ENCODE results near the gene VAV2.

The VAV2 gene

GRCh38 chr9:133842721-133843227, 149.3 kb downstream of the VAV2 start:
- peaks cover 14% of the 10 kb centered on the region for H3K79me2 ChIP-seq (ENCODE audit: control insufficient read depth, insufficient read depth, low read length, poor library complexity)
- H3K4me1 ChIP-seq (ENCODE audit: control insufficient read depth in 1 of 2, insufficient read depth in 2 of 2, low read length in 2 of 2) = peaks cover 37 to 55% of the 10 kb centered on the region in 2 experiments
- no peak overlapping the region for H4K12ac ChIP-seq (ENCODE audit: low read depth, low read length)
- H3K9ac ChIP-seq (ENCODE audit: low read length) = no peak overlapping the region
- H2BK120ac ChIP-seq (ENCODE audit: insufficient read depth, low read length, poor library complexity) = no peak overlapping the region
- peak overlapping the region; percentile 27 for H3K4ac ChIP-seq (ENCODE audit: low read depth, low read length)
- peaks cover 5% of the 10 kb centered on the region for H3K9me3 ChIP-seq (ENCODE audit: insufficient read depth, low read depth, low read length)
- H3K14ac ChIP-seq (ENCODE audit: low read length) = no peak overlapping the region
- H3K27me3 ChIP-seq (ENCODE audit: insufficient read depth, low read length) = no peaks in the 10 kb centered on the region
- H2BK12ac ChIP-seq (ENCODE audit: low read length) = peak overlapping the region; percentile 16
- no peak overlapping the region for H4K91ac ChIP-seq (ENCODE audit: low read depth, low read length)
- H3K23ac ChIP-seq (ENCODE audit: low read length) = no peak overlapping the region
- no peak overlapping the region for H2AFZ ChIP-seq (ENCODE audit: insufficient read depth, low read length, poor library complexity)
- DNase-seq = no peak
- no CpG with 5 or more reads among the region's 23 CpGs for whole genome bisulfite sequencing (ENCODE audit: extremely low coverage, insufficient coverage, insufficient read length)
- peaks cover 20 to 26% of the 10 kb centered on the region in 2 experiments for H3K36me3 ChIP-seq (ENCODE audit: control insufficient read depth in 1 of 2, insufficient read depth in 2 of 2, low read length in 2 of 2)
- H4K8ac ChIP-seq (ENCODE audit: low read depth, low read length) = no peak overlapping the region
- H3K18ac ChIP-seq (ENCODE audit: low read length) = peak overlapping the region; percentile 48
- H3K79me1 ChIP-seq (ENCODE audit: low read length) = peaks cover 15% of the 10 kb centered on the region
- no peak overlapping the region for H3K4me3 ChIP-seq (ENCODE audit: low read depth, low read length)
- H3K27ac ChIP-seq (ENCODE audit: low read depth, low read length) = no peak overlapping the region
- no peak overlapping the region for H2BK5ac ChIP-seq (ENCODE audit: low read depth, low read length, poor library complexity)
- H3K4me2 ChIP-seq (ENCODE audit: low read length) = no peak overlapping the region
- no peak overlapping the region for H2AK5ac ChIP-seq (ENCODE audit: low read length)

DNA sequence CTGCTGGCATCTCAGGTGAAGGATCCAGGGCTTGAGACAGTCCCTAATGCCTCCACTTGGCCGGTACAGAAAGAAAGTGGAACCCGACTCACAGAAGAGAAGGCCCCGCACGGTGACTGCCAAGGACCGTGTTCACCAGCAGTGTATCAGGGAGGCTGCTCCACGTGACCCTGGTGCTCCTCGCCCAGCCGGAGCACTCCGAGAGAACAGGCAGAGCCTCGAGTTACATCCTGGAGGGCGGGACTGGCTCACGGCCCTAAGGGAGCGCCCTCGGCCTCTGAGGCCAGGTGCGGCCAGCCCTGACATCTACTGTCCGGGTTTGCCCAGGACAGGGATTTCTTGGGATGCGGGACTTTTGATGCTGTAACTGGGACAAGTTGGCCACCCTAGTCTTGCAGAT, 149.9 kb downstream of the VAV2 start:
- H3K79me1 ChIP-seq (ENCODE audit: low read length) = peaks cover 15% of the 10 kb centered on the region
- peaks cover 37 to 55% of the 10 kb centered on the region in 2 experiments for H3K4me1 ChIP-seq (ENCODE audit: control insufficient read depth in 1 of 2, insufficient read depth in 2 of 2, low read length in 2 of 2)
- WGBS (ENCODE audit: extremely low coverage, insufficient coverage, insufficient read length) = no CpG with 5 or more reads among the region's 17 CpGs
- H3K23ac ChIP-seq (ENCODE audit: low read length) = no peak overlapping the region
- no peaks in the 10 kb centered on the region for H3K27me3 ChIP-seq (ENCODE audit: insufficient read depth, low read length)
- no peak overlapping the region for H2AFZ ChIP-seq (ENCODE audit: insufficient read depth, low read length, poor library complexity)
- H3K27ac ChIP-seq (ENCODE audit: low read depth, low read length) = no peak overlapping the region
- no peak overlapping the region for H2BK5ac ChIP-seq (ENCODE audit: low read depth, low read length, poor library complexity)
- H3K4me2 ChIP-seq (ENCODE audit: low read length) = no peak overlapping the region
- H4K8ac ChIP-seq (ENCODE audit: low read depth, low read length) = no peak overlapping the region
- H3K4ac ChIP-seq (ENCODE audit: low read depth, low read length) = no peak overlapping the region
- no peak overlapping the region for H3K14ac ChIP-seq (ENCODE audit: low read length)
- no peak overlapping the region for H2BK120ac ChIP-seq (ENCODE audit: insufficient read depth, low read length, poor library complexity)
- H3K36me3 ChIP-seq (ENCODE audit: control insufficient read depth in 1 of 2, insufficient read depth in 2 of 2, low read length in 2 of 2) = peaks cover 14 to 24% of the 10 kb centered on the region in 2 experiments
- H3K18ac ChIP-seq (ENCODE audit: low read length) = peak overlapping the region; percentile 5
- peak overlapping the region; percentile 16 for H2BK12ac ChIP-seq (ENCODE audit: low read length)
- H3K9ac ChIP-seq (ENCODE audit: low read length) = no peak overlapping the region
- no peak overlapping the region for H3K4me3 ChIP-seq (ENCODE audit: low read depth, low read length)
- no peak overlapping the region for H4K12ac ChIP-seq (ENCODE audit: low read depth, low read length)
- H3K9me3 ChIP-seq (ENCODE audit: insufficient read depth, low read depth, low read length) = peaks cover 5% of the 10 kb centered on the region
- peak; percentile 86 to 90 for DNase-seq
- peaks cover 9% of the 10 kb centered on the region for H3K79me2 ChIP-seq (ENCODE audit: control insufficient read depth, insufficient read depth, low read length, poor library complexity)
- no peak overlapping the region for H4K91ac ChIP-seq (ENCODE audit: low read depth, low read length)
- H2AK5ac ChIP-seq (ENCODE audit: low read length) = no peak overlapping the region

DNA sequence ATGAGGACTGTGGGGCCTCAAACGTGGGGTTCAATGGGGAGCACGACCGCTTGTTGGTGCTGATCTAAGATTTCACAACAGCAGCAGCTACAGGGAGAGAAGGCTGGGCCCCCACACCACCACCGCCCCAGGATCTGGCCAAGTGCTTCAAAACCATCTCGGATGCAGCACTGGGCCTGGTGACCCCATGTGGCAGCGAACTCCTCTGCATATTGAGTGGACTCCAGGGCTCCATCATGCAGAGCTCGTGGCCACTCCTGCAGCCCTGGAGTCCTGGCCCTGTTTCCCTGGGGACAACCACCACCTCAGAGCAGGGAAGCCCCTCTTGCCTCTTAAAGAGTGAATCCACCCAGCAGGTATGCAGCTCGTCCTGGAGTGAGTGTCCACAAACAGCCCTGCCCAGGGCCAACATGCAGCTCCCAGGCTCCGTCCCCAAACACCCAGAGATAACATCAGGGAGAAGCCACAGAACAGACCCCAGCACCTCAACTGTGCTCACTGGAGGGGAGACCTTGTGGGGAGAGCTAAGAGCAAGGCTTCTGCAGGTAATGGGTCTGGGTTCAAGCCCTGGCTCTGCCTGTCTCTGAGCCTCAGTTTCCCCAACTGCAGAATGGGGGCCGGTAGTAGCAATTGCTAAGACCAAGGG, 150.8 kb downstream of the VAV2 start:
- no peak overlapping the region for H4K12ac ChIP-seq (ENCODE audit: low read depth, low read length)
- no peak overlapping the region for H2BK5ac ChIP-seq (ENCODE audit: low read depth, low read length, poor library complexity)
- H3K9ac ChIP-seq (ENCODE audit: low read length) = no peak overlapping the region
- peaks cover 34 to 52% of the 10 kb centered on the region in 2 experiments for H3K4me1 ChIP-seq (ENCODE audit: control insufficient read depth in 1 of 2, insufficient read depth in 2 of 2, low read length in 2 of 2)
- no peak overlapping the region for H3K23ac ChIP-seq (ENCODE audit: low read length)
- H3K27me3 ChIP-seq (ENCODE audit: insufficient read depth, low read length) = no peaks in the 10 kb centered on the region
- H3K4me2 ChIP-seq (ENCODE audit: low read length) = no peak overlapping the region
- no peak overlapping the region for H3K27ac ChIP-seq (ENCODE audit: low read depth, low read length)
- WGBS (ENCODE audit: extremely low coverage, insufficient coverage, insufficient read length) = no CpG with 5 or more reads among the region's 10 CpGs
- DNase-seq = no peak
- peaks cover 5% of the 10 kb centered on the region for H3K9me3 ChIP-seq (ENCODE audit: insufficient read depth, low read depth, low read length)
- no peak overlapping the region for H4K91ac ChIP-seq (ENCODE audit: low read depth, low read length)
- no peak overlapping the region for H2AK5ac ChIP-seq (ENCODE audit: low read length)
- H3K79me2 ChIP-seq (ENCODE audit: control insufficient read depth, insufficient read depth, low read length, poor library complexity) = peaks cover 10% of the 10 kb centered on the region
- H2BK120ac ChIP-seq (ENCODE audit: insufficient read depth, low read length, poor library complexity) = no peak overlapping the region
- no peak overlapping the region for H3K4me3 ChIP-seq (ENCODE audit: low read depth, low read length)
- peak overlapping the region; percentile 24 for H3K18ac ChIP-seq (ENCODE audit: low read length)
- H3K14ac ChIP-seq (ENCODE audit: low read length) = no peak overlapping the region
- peaks cover 9 to 19% of the 10 kb centered on the region in 2 experiments for H3K36me3 ChIP-seq (ENCODE audit: control insufficient read depth in 1 of 2, insufficient read depth in 2 of 2, low read length in 2 of 2)
- peak overlapping the region; percentile 13 for H3K4ac ChIP-seq (ENCODE audit: low read depth, low read length)
- H2AFZ ChIP-seq (ENCODE audit: insufficient read depth, low read length, poor library complexity) = no peak overlapping the region
- H2BK12ac ChIP-seq (ENCODE audit: low read length) = no peak overlapping the region
- H3K79me1 ChIP-seq (ENCODE audit: low read length) = peaks cover 17% of the 10 kb centered on the region
- H4K8ac ChIP-seq (ENCODE audit: low read depth, low read length) = no peak overlapping the region

GRCh38 chr9:133839822-133840329, 152.2 kb downstream of the VAV2 start:
- Histone ChIP-seq H3K4me3 (ENCODE audit: low read depth, low read length) (no peak overlapping the region), H2BK12ac (ENCODE audit: low read length) (peak overlapping the region; percentile 34), H3K4ac (ENCODE audit: low read depth, low read length) (peak overlapping the region; percentile 30), H2AFZ (ENCODE audit: insufficient read depth, low read length, poor library complexity) (peak overlapping the region; percentile 23), H3K27ac (ENCODE audit: low read depth, low read length) (peak overlapping the region; percentile 47), H2AK5ac (ENCODE audit: low read length) (peak overlapping the region; percentile 9), H3K36me3 (ENCODE audit: control insufficient read depth in 1 of 2, insufficient read depth in 2 of 2, low read length in 2 of 2) (peaks cover 12 to 18% of the 10 kb centered on the region in 2 experiments), H3K14ac (ENCODE audit: low read length) (peak overlapping the region; percentile 29), H4K91ac (ENCODE audit: low read depth, low read length) (peak overlapping the region; percentile 52), H3K79me1 (ENCODE audit: low read length) (peaks cover 19% of the 10 kb centered on the region), H3K9me3 (ENCODE audit: insufficient read depth, low read depth, low read length) (peaks cover 5% of the 10 kb centered on the region), H3K27me3 (ENCODE audit: insufficient read depth, low read length) (no peaks in the 10 kb centered on the region), H3K9ac (ENCODE audit: low read length) (no peak overlapping the region), H3K4me1 (ENCODE audit: control insufficient read depth in 1 of 2, insufficient read depth in 2 of 2, low read length in 2 of 2) (peaks cover 39 to 49% of the 10 kb centered on the region in 2 experiments), H3K4me2 (ENCODE audit: low read length) (no peak overlapping the region), H3K79me2 (ENCODE audit: control insufficient read depth, insufficient read depth, low read length, poor library complexity) (peaks cover 15% of the 10 kb centered on the region), H4K8ac (ENCODE audit: low read depth, low read length) (peak overlapping the region; percentile 14), H3K23ac (ENCODE audit: low read length) (no peak overlapping the region), H2BK120ac (ENCODE audit: insufficient read depth, low read length, poor library complexity) (peak overlapping the region; percentile 44), H4K12ac (ENCODE audit: low read depth, low read length) (no peak overlapping the region), H3K18ac (ENCODE audit: low read length) (peak overlapping the region; percentile 67), H2BK5ac (ENCODE audit: low read depth, low read length, poor library complexity) (no peak overlapping the region)
- DNase-seq = peak; percentile 91
- WGBS (ENCODE audit: extremely low coverage, insufficient coverage, insufficient read length) = no CpG with 5 or more reads among the region's 15 CpGs
